D721Med (cell line): ENCODE data around the gene RAB3C.

ENCODE experiments used
- DNase-seq: peaks from one replicate; pipeline ENCODE4 v3.0.0; 2011; ENCODE audit warnings: low spot score; ENCODE audit not compliant: insufficient read length
- FAIRE-seq: peaks from 2 replicates; lab custom pipeline; 2011; peaks lifted over from hg19 to GRCh38; lab: Jason Lieb, UNC
- CTCF ChIP-seq: IDR thresholded peaks from 2 replicates; pipeline ENCODE4 v1.5.1; 2012; ENCODE audit warnings: mild to moderate bottlenecking, control low read depth; ENCODE audit not compliant: insufficient read depth; ENCODE audit errors: missing control alignments

RAB3C gene

GRCh38 chr5:58745350-58745749 is 162.5 kb downstream of the RAB3C start:
- FAIRE-seq (no peak), DNase-seq (no peak)
- no peak for TF ChIP-seq CTCF

- FAIRE-seq = peak; percentile 11
- no peak for DNase-seq
- no peak for TF ChIP-seq CTCF
These were observed 163.4 kb downstream of the RAB3C start for GRCh38 chr5:58746321-58746720.

- no peak for DNase-seq
- no peak for FAIRE-seq
- no peak for TF ChIP-seq CTCF
These were observed 167.2 kb downstream of the RAB3C start for GRCh38 chr5:58750036-58750435.

GRCh38 chr5:58751222-58751837 is 168.5 kb downstream of the RAB3C start:
- no peak for DNase-seq
- TF ChIP-seq CTCF = no peak
- peak; percentile 64 for FAIRE-seq

GRCh38 chr5:58752104-58752503 is 169.2 kb downstream of the RAB3C start:
- DNase-seq (no peak), FAIRE-seq (no peak)
- TF ChIP-seq CTCF = no peak

- no peak for DNase-seq
- no peak for FAIRE-seq
- no peak for TF ChIP-seq CTCF
These were observed 170.6 kb downstream of the RAB3C start for GRCh38 chr5:58753446-58753845.

- FAIRE-seq = no peak
- no peak for DNase-seq
- no peak for TF ChIP-seq CTCF
These were observed 171.4 kb downstream of the RAB3C start for GRCh38 chr5:58754250-58754649.
